Measurements from ENCODE around the gene KRTAP10-5.
A peak's percentile ranks its signal among the peaks of the same experiment; 100 is the strongest.

KRTAP10-5 gene

GRCh38 chr21:44548381-44548780 is 32.0 kb downstream of the KRTAP10-5 start:
- no peak for DNase-seq

- no peak for DNase-seq
Observed at GRCh38 chr21:44547656-44548331, 32.6 kb downstream of the KRTAP10-5 start.

- DNase-seq, result no peak
Observed at GRCh38 chr21:44544566-44544965, 35.8 kb downstream of the KRTAP10-5 start.

- no peak for DNase-seq
Observed at GRCh38 chr21:44542716-44543115, 37.7 kb downstream of the KRTAP10-5 start.

GRCh38 chr21:44540741-44541288 is 39.6 kb downstream of the KRTAP10-5 start:
- no peak for DNase-seq

- DNase-seq, result no peak
Observed at GRCh38 chr21:44539991-44540666, 40.3 kb downstream of the KRTAP10-5 start, which contains the start of gene KRTAP10-1. TSS of gene KRTAP10-1 (minus strand) at chr21:44540195. CDS start at chr21:44540150, 45 bp downstream.

- no peak for DNase-seq
Observed at GRCh38 chr21:44539046-44539445, 41.4 kb downstream of the KRTAP10-5 start.

- DNase-seq, result no peak
Observed at GRCh38 chr21:44537930-44538911, 42.2 kb downstream of the KRTAP10-5 start.

GRCh38 chr21:44535963-44536362 is 44.4 kb downstream of the KRTAP10-5 start:
- DNase-seq, result no peak

GRCh38 chr21:44534688-44535087 is 45.7 kb downstream of the KRTAP10-5 start:
- DNase-seq, result no peak

- no peak for DNase-seq
Observed at GRCh38 chr21:44533891-44534627, 46.3 kb downstream of the KRTAP10-5 start.

GRCh38 chr21:44533121-44533890 is 47.1 kb downstream of the KRTAP10-5 start:
- no peak for DNase-seq

- DNase-seq, result no peak
Observed at GRCh38 chr21:44532712-44533111, 47.7 kb downstream of the KRTAP10-5 start.

- DNase-seq, result peak; percentile 48
Observed at GRCh38 chr21:44531606-44532564, 48.5 kb downstream of the KRTAP10-5 start.

GRCh38 chr21:44530903-44531605 is 49.4 kb downstream of the KRTAP10-5 start:
- no peak for DNase-seq

GRCh38 chr21:44530221-44530902 is 50.0 kb downstream of the KRTAP10-5 start:
- peak; percentile 18 for DNase-seq

GRCh38 chr21:44529503-44530125 is 50.8 kb downstream of the KRTAP10-5 start:
- no peak for DNase-seq

Data from NCI-H524 treated with DMSO at 0.1 percent for 48 hours (cell line).